DOHH2 (cell line): ENCODE data around the gene POLR2A.

Experiments used
- EZH2phosphoT487 ChIP-seq: fragments of 200-600 bp; sonication (generic); IDR thresholded peaks from 2 replicates; pipeline ENCODE4 v1.6.1; 2017; ENCODE audit warnings: borderline replicate concordance, mild to moderate bottlenecking, antibody characterized with exemption, low read length, moderate library complexity, mixed read lengths
- TF ChIP-seq, protein P1 (sequence below): fragments of 200-600 bp; sonication (generic); IDR thresholded peaks from one replicate; pipeline ENCODE4 v1.5.1; 2014; ENCODE audit warnings: antibody characterized with exemption, mild to moderate bottlenecking, low read depth, low read length; ENCODE audit not compliant: poor library complexity, severe bottlenecking

DNA sequence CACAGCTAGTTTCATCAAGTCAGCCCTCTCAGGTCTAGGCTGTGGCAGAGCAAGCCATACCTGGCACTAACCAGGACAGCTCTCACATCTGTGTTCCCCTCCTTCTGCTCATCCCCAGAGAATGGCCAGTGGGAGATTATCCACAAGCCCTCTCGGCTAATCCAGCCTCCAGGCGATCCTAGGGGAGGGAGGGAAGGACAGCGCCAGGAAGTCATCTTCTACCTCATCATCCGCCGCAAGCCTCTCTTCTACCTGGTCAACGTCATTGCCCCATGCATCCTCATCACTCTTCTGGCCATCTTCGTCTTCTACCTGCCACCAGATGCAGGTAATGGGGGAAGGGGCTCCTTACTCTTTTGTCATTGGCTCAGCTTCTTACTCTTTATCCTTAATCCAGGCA is 35.7 kb upstream of the POLR2A start:
- TF ChIP-seq, protein P1, sequence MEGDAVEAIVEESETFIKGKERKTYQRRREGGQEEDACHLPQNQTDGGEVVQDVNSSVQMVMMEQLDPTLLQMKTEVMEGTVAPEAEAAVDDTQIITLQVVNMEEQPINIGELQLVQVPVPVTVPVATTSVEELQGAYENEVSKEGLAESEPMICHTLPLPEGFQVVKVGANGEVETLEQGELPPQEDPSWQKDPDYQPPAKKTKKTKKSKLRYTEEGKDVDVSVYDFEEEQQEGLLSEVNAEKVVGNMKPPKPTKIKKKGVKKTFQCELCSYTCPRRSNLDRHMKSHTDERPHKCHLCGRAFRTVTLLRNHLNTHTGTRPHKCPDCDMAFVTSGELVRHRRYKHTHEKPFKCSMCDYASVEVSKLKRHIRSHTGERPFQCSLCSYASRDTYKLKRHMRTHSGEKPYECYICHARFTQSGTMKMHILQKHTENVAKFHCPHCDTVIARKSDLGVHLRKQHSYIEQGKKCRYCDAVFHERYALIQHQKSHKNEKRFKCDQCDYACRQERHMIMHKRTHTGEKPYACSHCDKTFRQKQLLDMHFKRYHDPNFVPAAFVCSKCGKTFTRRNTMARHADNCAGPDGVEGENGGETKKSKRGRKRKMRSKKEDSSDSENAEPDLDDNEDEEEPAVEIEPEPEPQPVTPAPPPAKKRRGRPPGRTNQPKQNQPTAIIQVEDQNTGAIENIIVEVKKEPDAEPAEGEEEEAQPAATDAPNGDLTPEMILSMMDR, result no peak
- no peak for TF ChIP-seq EZH2phosphoT487
